GM18861 (cell line): Measurements from ENCODE around the gene ACTG2.
"Not testable (repeated sequence)": the region's sequence is repeated elsewhere in the genome, so short reads cannot be mapped to it uniquely, and the experiment has no call there.

Experiments used
- ATAC-seq: cut with Tn5 transposase; IDR thresholded peaks from one replicate; pipeline ENCODE4 v1.9.1; 2021; ENCODE audit not compliant: unreplicated experiment

ACTG2 gene

DNA sequence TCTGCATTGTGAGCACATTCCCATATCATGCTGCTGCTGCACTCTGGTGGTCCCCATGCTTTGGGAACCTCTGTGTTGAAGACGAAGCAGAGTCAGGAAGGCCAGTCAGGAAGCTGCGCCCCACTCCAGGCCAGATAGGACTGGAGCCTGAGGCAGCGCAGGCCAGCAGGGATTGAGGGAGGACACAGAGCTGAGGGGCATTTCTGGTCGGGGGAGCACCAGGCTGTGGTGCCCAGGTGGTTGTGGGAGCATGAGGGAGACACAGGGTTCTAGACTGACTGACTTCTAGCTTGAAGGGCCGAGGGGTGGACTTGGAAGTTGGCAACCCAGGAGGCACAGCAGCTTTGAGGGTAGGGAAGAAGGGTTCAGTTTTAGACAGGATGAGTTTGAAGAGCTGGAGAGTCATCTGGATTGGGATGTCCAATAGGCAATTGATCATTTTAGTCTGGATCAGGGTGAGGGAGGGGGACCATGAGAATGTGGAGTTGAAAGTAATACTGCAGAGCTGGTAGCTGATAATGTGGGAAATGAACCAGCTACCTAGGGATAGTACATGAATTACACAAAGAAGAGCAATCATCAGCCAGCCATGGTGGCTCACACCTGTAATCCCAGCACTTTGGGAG lies 1.4 kb upstream of the ACTG2 start:
- ATAC-seq, result no peak

DNA sequence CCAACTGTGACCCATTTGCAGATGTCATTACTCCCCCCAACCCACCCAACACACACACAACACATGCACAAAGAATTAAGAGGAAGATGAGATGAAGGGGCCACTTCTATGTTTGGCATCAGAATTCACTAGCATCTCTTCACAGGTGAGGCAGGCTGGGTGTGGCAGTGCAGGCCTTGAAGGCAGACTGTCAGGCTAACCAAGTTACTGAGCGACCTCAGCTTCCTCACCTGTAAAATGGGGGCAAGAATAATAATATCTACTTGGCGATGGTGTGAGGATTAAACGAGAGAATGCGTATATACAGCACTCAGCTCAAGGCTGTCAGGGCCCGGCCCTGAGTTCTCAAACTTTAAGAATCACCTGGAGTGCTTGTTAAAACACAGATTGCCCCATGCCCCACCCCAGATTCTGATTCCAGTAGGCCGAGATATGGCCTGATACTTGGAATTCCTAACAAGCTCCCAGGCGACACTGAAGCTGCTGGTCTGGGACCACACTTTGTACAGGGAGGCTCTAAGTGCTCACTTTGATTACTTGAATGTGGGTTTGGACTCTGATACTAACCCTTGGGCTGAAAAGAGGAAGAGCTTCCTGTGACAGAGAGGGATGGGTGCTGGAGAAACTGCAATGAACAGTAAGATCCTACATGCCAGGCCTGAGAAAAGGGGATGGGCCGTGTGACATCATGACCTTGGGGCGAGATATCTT lies 1.1 kb downstream of the ACTG2 start:
- ATAC-seq, result no peak

- no peak for ATAC-seq
Measured at GRCh38 chr2:73894475-73894850, 1.7 kb downstream of the ACTG2 start.

GRCh38 chr2:73894877-73895276 lies 2.1 kb downstream of the ACTG2 start:
- no peak for ATAC-seq

- ATAC-seq, result no peak
Measured at GRCh38 chr2:73895473-73895872, 2.7 kb downstream of the ACTG2 start.

DNA sequence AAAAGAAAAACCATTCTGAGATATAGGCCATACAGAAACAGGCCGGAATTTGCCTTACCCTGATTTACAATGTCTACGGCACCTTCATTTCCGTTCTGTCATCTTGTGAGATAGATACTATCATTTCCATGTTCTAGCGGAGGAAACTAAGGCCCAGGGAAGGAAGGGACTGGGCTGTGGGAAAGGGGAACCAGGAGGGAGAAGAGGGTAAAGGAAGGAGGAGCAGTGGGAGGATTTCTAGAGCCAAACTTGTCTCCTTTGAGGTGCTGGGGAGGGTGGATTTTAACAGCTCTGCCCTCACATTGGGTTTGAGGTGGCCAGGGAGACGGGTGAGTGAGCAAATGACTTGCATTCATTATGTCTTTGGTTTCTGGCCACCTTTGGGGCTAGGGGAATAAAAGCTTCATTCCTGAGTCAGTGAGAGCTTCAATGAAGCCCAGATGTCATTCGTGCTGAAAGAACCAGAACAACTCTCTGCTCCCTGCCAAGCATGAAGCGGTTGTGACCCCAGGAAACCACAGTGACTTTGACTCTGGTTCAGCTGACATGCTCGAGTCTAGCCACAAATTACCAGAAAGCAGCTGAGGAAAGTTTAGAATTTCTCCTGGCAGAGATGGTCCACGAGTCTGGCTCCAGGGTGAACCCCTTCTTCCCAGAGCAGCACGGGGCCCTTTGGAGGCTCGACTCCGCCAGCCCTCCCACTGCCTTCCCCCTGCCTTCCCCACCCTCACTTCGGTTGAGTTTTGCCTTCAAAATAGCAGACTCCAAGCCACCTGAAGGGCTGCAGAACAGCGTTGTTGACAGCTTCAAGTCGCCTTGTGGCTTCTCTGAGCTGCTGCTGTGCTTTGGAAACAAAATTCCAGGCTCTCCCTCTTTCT lies 3.8 kb downstream of the ACTG2 start:
- ATAC-seq, result peak; percentile 77

- ATAC-seq, result no peak
Measured at GRCh38 chr2:73897240-73897583, 4.4 kb downstream of the ACTG2 start.

- ATAC-seq, result no peak
Measured at GRCh38 chr2:73897934-73898333, 5.1 kb downstream of the ACTG2 start.

DNA sequence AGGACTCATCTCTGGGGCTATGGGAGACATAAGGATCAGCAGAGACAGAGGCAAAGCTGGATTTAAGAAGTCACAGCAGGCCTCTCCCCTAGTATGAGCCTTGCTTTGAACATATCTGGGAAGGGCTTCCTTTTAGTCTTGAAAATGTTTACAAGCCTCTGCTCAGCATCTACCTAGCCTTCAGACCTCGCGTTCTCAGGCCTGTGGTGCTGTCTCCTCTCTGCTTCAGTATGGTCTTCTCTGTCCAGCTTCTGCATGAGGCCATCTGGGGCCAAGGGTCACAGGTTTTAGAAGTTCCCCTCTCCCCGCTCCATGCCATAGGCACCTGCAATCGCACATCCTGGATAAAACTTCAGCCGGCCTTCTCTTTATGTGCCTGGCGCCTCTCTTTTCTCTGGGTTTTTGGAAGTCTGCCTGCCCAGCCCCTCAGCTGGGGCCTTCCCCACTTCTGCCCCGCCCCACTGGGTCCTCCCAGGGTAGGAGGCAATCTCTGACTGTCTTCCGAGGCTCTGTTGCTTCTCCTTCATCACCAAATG lies 7.1 kb downstream of the ACTG2 start:
- no peak for ATAC-seq

- ATAC-seq, result no peak
Measured at GRCh38 chr2:73901143-73901542, 8.3 kb downstream of the ACTG2 start.

- no peak for ATAC-seq
Measured at GRCh38 chr2:73902284-73902683, 9.5 kb downstream of the ACTG2 start.

GRCh38 chr2:73903313-73903712 lies 10.5 kb downstream of the ACTG2 start:
- no peak for ATAC-seq

GRCh38 chr2:73903949-73904613 lies 11.3 kb downstream of the ACTG2 start:
- not testable (repeated sequence) for ATAC-seq

DNA sequence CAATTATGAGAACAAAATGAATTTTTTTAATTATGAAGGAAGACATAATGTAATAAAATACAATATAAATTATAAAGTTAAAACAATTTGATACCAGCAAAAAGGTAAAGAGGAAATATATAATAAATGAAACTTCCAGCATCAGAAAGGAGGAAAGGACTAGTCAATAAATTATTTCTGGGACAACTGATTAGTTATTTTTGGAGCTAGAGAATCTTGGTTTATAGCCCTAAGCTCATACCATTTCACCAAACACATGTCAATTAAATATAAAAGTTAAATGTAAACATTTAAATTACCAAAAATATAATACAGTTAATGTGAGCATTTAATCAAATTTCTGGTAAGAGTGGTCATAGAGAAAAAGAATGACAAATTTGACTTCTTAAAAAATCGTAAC lies 12.1 kb downstream of the ACTG2 start:
- ATAC-seq, result no peak

GRCh38 chr2:73906847-73907505 lies 14.2 kb downstream of the ACTG2 start:
- no peak for ATAC-seq

GRCh38 chr2:73907840-73908452 lies 15.1 kb downstream of the ACTG2 start:
- peak; percentile 66 for ATAC-seq

DNA sequence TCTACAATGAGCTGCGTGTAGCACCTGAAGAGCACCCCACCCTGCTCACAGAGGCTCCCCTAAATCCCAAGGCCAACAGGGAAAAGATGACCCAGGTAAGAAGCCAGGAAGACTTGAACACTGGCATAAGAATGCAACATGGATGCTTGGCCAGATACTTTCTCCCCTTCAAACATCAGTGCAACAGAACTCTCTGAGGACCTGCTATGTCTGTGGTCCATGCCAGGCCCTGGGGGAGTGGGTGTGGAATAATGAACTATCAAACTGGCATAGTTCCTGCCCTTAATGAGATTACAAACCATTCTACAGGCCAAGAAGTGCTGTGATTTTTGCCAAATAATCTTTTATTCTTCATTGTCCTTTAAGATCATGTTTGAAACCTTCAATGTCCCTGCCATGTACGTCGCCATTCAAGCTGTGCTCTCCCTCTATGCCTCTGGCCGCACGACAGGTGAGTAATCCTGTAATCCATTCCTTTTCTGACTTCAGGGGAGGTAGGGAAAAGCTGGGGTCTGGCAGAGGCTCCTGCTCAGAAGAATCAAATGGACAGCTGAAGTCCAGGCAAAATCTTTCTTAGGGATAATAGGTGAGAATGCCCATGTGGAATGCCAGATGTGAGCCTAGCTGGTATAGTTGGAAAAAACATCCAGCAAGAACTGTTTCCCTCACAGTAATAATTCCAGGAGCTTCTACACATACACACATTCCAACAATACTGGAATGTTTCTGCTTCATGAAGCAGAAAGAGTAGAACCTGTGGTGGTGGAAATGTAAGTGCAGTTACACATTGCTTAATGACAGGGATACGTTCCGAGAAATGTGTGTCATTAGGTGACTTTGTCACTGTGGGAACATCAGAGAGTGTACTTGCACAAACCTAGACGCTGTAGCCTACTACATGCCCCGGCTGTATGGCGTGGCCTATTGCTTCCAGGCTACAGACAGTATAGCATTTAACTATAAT lies 16.2 kb downstream of the ACTG2 start:
- no peak for ATAC-seq

- ATAC-seq, result no peak
Measured at GRCh38 chr2:73910873-73911547, 18.2 kb downstream of the ACTG2 start.
